PC-3 (cell line): ENCODE results near the gene RABGGTB. TPM values are rescaled to one million over a fixed set of nuclear protein-coding genes. Genes with fewer than 3 reads are reported as not detected.
A peak's percentile ranks its signal among the peaks of the same experiment; 100 is the strongest.

Source experiments
- ATAC-seq: fragments of 200-7000 bp; cut with Tn5 transposase; 2 replicates; pipeline ENCODE4 v1.9.1; 2020; ENCODE audit warnings: mild to moderate bottlenecking, moderate library complexity
- Bru-seq: library from RNA; stranded (reverse); fragments of 400-500 nt; gene quantifications from one replicate; lab custom pipeline; 2021; lab: Mats Ljungman, UMichigan
- BruChase-seq, 2 experiments: library from RNA; stranded (reverse); fragments of 400-500 nt; gene quantifications; one replicate each; lab custom pipeline; 2021; lab: Mats Ljungman, UMichigan
- BruUV-seq: library from RNA; stranded (reverse); fragments of 400-500 nt; replicated peaks from 2 replicates; lab custom pipeline; 2021; lab: Mats Ljungman, UMichigan
- CTCF ChIA-PET: fragments of 300-600 bp; sonication (Branson Sonifier 250); formaldehyde crosslinking; loops from one replicate; lab custom pipeline; 2022; ENCODE audit warnings: antibody characterized with exemption; lab: Charles Lee
- POLR2A ChIA-PET: fragments of 300-600 bp; sonication (Branson Sonifier 250); formaldehyde crosslinking; loops from one replicate; lab custom pipeline; 2022; ENCODE audit warnings: antibody characterized with exemption; ENCODE audit not compliant: unreplicated experiment; lab: Charles Lee
- DNase-seq: peaks from one replicate; pipeline ENCODE4 v3.0.0-alpha.2; 2015
- H2AFZ ChIP-seq: fragments of 300-600 bp; sonication (generic); 2 replicates; pipeline ENCODE4 v1.6.0; 2016; ENCODE audit warnings: antibody characterized with exemption, low read length
- H3F3A ChIP-seq: fragments of 300-600 bp; sonication (generic); one replicate; pipeline ENCODE4 v1.6.0; 2017; ENCODE audit warnings: antibody characterized with exemption, low read length, control low read depth, mild to moderate bottlenecking; ENCODE audit not compliant: unreplicated experiment
- H3K27ac ChIP-seq: fragments of 300-600 bp; sonication (generic); 2 replicates; pipeline ENCODE4 v1.5.1; 2016; ENCODE audit warnings: mild to moderate bottlenecking, low read length
- H3K27me3 ChIP-seq: fragments of 300-600 bp; sonication (generic); 2 replicates; pipeline ENCODE4 v1.6.1; 2016; ENCODE audit warnings: low read length, mixed read lengths
- H3K36me3 ChIP-seq: fragments of 300-600 bp; sonication (generic); 2 replicates; pipeline ENCODE4 v1.6.1; 2016; ENCODE audit warnings: low read depth, mixed run types, low read length, mixed read lengths
- H3K4me1 ChIP-seq: fragments of 300-600 bp; sonication (generic); 2 replicates; pipeline ENCODE4 v1.5.1; 2016; ENCODE audit warnings: low read length; ENCODE audit not compliant: insufficient read depth
- H3K4me2 ChIP-seq: fragments of 300-600 bp; sonication (generic); 2 replicates; pipeline ENCODE4 v1.6.0; 2016; ENCODE audit warnings: low read length
- H3K4me3 ChIP-seq: fragments of 300-600 bp; sonication (generic); 2 replicates; pipeline ENCODE4 v1.5.1; 2016; ENCODE audit warnings: mild to moderate bottlenecking, low read length, mixed read lengths
- H3K79me2 ChIP-seq: fragments of 300-600 bp; sonication (generic); 2 replicates; pipeline ENCODE4 v1.6.1; 2017; ENCODE audit warnings: low read length, mixed read lengths
- H3K9ac ChIP-seq: fragments of 300-600 bp; sonication (generic); 2 replicates; pipeline ENCODE4 v1.6.0; 2016; ENCODE audit warnings: mild to moderate bottlenecking, low read length
- H3K9me2 ChIP-seq: fragments of 300-600 bp; sonication (generic); replicated peaks from 2 replicates; pipeline ENCODE4 v1.6.1; 2016; ENCODE audit warnings: mixed run types, low read length, mixed read lengths
- H3K9me3 ChIP-seq: fragments of 300-600 bp; sonication (generic); 2 replicates; pipeline ENCODE4 v1.6.1; 2016; ENCODE audit warnings: low read length, mixed read lengths
- H4K20me1 ChIP-seq: fragments of 300-600 bp; sonication (generic); 2 replicates; pipeline ENCODE4 v1.6.1; 2016; ENCODE audit warnings: low read length, mixed read lengths
- CTCF ChIP-seq: fragments of 300-600 bp; sonication (generic); conservative IDR thresholded peaks from 2 replicates; pipeline ENCODE4 v1.5.1; 2017; ENCODE audit warnings: antibody characterized with exemption, low read depth, mild to moderate bottlenecking, low read length
- EZH2 ChIP-seq: fragments of 300-600 bp; sonication (generic); IDR thresholded peaks from one replicate; pipeline ENCODE4 v1.6.1; 2017; ENCODE audit warnings: antibody characterized with exemption, mild to moderate bottlenecking, low read length; ENCODE audit not compliant: unreplicated experiment
- EZH2phosphoT487 ChIP-seq: fragments of 300-600 bp; sonication (generic); IDR thresholded peaks from 2 replicates; pipeline ENCODE4 v1.6.1; 2018; ENCODE audit warnings: mild to moderate bottlenecking, antibody characterized with exemption, low read length, borderline replicate concordance
- intact Hi-C: fragments of 100-400 bp; cut with micrococcal nuclease; formaldehyde crosslinking; loops from 2 replicates; pipeline ENCODE4 v1.9.0; 2023
- long read RNA-seq: library from polyadenylated mRNA; unstranded; transcript quantifications from one replicate; pipeline ENCODE4 v2.0.0, GENCODE V29; 2021; ENCODE audit not compliant: unreplicated experiment
- total RNA-seq: library from RNA; depleted of rRNA; stranded (reverse); fragments of >200 nt; gene quantifications from 2 replicates; pipeline ENCODE4 v1.2.3, GENCODE V29; 2014; rRNA removed

The RABGGTB gene
- total RNA-seq (88.0 and 91.7 TPM in 2 replicates), Bru-seq, nascent RNA (percentile 99 among the genes with signal in this experiment), BruChase-seq, experiment 1, labeled RNA remaining after a 6-hour chase (percentile 98 among the genes with signal in this experiment), BruChase-seq, experiment 2, labeled RNA remaining after a 2-hour chase (percentile 99 among the genes with signal in this experiment)
- long read RNA-seq, transcript RABGGTB-201 (9 exons, 1,496 nt): minor isoform, 46 of 152 reads
- long read RNA-seq, transcript RABGGTB-203 (2 exons, 1,177 nt): major isoform, 65 of 152 reads
- long read RNA-seq, partial matches to known transcripts: 15 of 152 reads
- long read RNA-seq, other reads (novel, unspliced or antisense): 24 of 152 reads

DNA sequence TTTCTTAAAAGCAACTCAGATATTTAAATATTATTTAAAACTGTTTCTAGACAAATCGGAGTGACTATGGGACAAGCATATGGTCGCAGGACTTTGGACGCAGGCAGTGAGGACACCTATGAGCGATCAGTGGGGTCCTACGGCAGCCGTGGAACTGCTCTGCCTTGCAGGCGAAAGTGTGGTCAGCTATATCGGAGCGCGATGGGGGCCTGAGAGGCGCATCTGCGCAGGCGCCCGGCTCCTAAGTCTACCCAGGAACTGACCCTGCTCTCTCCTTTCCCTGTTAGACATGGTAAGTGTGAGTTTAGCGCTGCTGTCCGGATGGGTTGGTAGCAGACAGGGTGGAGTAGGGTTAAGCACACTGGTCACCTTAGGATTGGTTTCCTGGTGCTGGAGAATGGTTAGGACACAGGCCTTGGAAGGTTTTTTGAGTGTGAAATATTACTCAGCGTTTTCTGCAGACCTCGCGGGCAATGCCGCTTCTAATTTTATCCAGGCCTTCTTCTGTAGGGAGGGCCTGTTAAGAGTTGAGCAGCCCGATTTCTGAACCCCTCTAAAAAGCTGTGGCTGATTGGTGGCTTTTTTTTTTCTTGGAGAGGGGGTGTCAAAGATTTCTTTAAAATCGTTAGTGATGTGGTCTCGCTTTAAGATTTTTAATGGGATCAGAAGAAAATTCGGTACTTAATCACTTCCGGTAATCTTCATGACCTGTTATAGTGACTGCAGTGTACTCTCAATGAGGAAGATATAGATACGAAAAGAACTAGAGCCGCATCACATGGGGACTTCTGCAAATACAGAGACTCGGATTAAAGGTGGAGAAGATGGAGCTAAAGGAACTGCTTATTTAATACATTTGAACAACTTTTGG lies at the start of gene RABGGTB:
RABGGTB (plus strand) TSS at position 274 of the 871 bp plus-strand sequence; CDS start at position 290, 16 bp downstream.
- Histone ChIP-seq H3K4me3 (peak within 1 kb of the TSS; percentile 95), H3K9me2 (no peaks in the 10 kb centered on the region), H3K27me3 (no peaks in the 10 kb centered on the region), H3K27ac (peak within 1 kb of the TSS; percentile 69), H3F3A (peaks cover 5% of the 10 kb centered on the region), H3K4me1 (peaks cover 30% of the 10 kb centered on the region), H3K36me3 (peaks cover 43% of the 10 kb centered on the region), H3K4me2 (peak within 1 kb of the TSS; percentile 95), H3K9ac (peak within 1 kb of the TSS; percentile 99), H3K79me2 (peaks cover 58% of the 10 kb centered on the region), H3K9me3 (no peaks in the 10 kb centered on the region), H2AFZ (peak within 1 kb of the TSS; percentile 99), H4K20me1 (peaks cover 48% of the 10 kb centered on the region)
- TSS peak; percentile 73 for BruUV-seq
- ChIA-PET POLR2A (interaction anchor here (0.5 to 0.6 kb wide), 3 partner anchors 26 to 1270 kb away, joined by 3 to 13 read pairs (median 13); no protein-coding TSS in a partner anchor), CTCF (no interaction called here)
- peak; percentile 97 for DNase-seq
- peak; percentile 84 for ATAC-seq
- no peak for TF ChIP-seq EZH2phosphoT487
- no peak for TF ChIP-seq CTCF
- no peak for TF ChIP-seq EZH2
- intact Hi-C loops: loop anchor here (1.0 to 5.0 kb wide), 2 partner anchors 62 to 159 kb away; partner anchors contain the start of gene ACADM

GRCh38 chr1:75742047-75742625 lies 43.9 kb upstream of the RABGGTB start:
- Histone ChIP-seq H3K36me3 (peaks cover 3% of the 10 kb centered on the region), H3K27me3 (no peaks in the 10 kb centered on the region), H3F3A (no peaks in the 10 kb centered on the region), H3K9me2 (no peaks in the 10 kb centered on the region), H3K9me3 (no peaks in the 10 kb centered on the region), H3K27ac (no peak overlapping the region), H3K4me1 (no peaks in the 10 kb centered on the region), H3K79me2 (no peaks in the 10 kb centered on the region), H2AFZ (no peak overlapping the region), H3K4me3 (no peak overlapping the region), H4K20me1 (no peaks in the 10 kb centered on the region), H3K4me2 (no peak overlapping the region), H3K9ac (no peak overlapping the region)
- no TSS peak for BruUV-seq
- intact Hi-C loops: no loop called here
- ATAC-seq (no peak), DNase-seq (no peak)
- CTCF ChIA-PET: no interaction called here
- TF ChIP-seq EZH2phosphoT487 (no peak), CTCF (no peak), EZH2 (no peak)
- POLR2A ChIA-PET: no interaction called here
